Neural crest cell (in vitro differentiated cells): ENCODE measurements around the gene COL15A1. TPM values are rescaled to one million over a fixed set of nuclear protein-coding genes. Genes with fewer than 3 reads are reported as not detected.

Source experiments
- DNase-seq: peaks from one replicate; pipeline ENCODE4 v3.0.0; 2021; ENCODE audit warnings: low read depth, mixed read lengths, low spot score
- H3K27ac Mint-ChIP-seq: one replicate; pipeline ENCODE4 v1.8.0; 2021; ENCODE audit warnings: mild to moderate bottlenecking, mixed read lengths; ENCODE audit not compliant: unreplicated experiment
- H3K27me3 Mint-ChIP-seq: 2 replicates; pipeline ENCODE4 v1.8.0; 2021; ENCODE audit warnings: low read depth, mild to moderate bottlenecking, mixed read lengths
- H3K36me3 Mint-ChIP-seq: 2 replicates; pipeline ENCODE4 v1.8.0; 2021; ENCODE audit warnings: low read depth, mild to moderate bottlenecking, mixed read lengths
- H3K4me1 Mint-ChIP-seq: 2 replicates; pipeline ENCODE4 v1.8.0; 2021; ENCODE audit warnings: mixed read lengths
- H3K4me3 Mint-ChIP-seq: one replicate; pipeline ENCODE4 v1.8.0; 2021; ENCODE audit warnings: mild to moderate bottlenecking, mixed read lengths
- H3K9me3 Mint-ChIP-seq: 2 replicates; pipeline ENCODE4 v1.8.0; 2021; ENCODE audit warnings: mixed read lengths
- CTCF ChIP-seq: fragments of 200-600 bp; sonication (generic); conservative IDR thresholded peaks from 2 replicates; pipeline ENCODE4 v1.5.0; 2021; ENCODE audit warnings: antibody characterized with exemption, mild to moderate bottlenecking
- total RNA-seq: library from RNA; stranded (reverse); gene quantifications from 2 replicates; pipeline ENCODE4 v1.2.1, GENCODE V29; 2021

COL15A1 gene
- total RNA-seq, 1 donor from 2014 or later: 0.33 TPM

GRCh38 chr9:99002706-99003105, 59.0 kb downstream of the COL15A1 start:
- Mint-ChIP-seq H3K4me1 (peaks cover 17% of the 10 kb centered on the region), H3K4me3 (no peak overlapping the region), H3K36me3 (no peaks in the 10 kb centered on the region), H3K27ac (no peak overlapping the region), H3K9me3 (no peaks in the 10 kb centered on the region), H3K27me3 (peaks cover 4% of the 10 kb centered on the region)
- DNase-seq: no peak
- no peak for TF ChIP-seq CTCF

GRCh38 chr9:99003308-99003707, 59.6 kb downstream of the COL15A1 start:
- Mint-ChIP-seq H3K36me3 (no peaks in the 10 kb centered on the region), H3K4me3 (no peak overlapping the region), H3K27me3 (peaks cover 4% of the 10 kb centered on the region), H3K27ac (no peak overlapping the region), H3K9me3 (no peaks in the 10 kb centered on the region), H3K4me1 (peaks cover 13% of the 10 kb centered on the region)
- no peak for DNase-seq
- TF ChIP-seq CTCF: no peak

GRCh38 chr9:99004115-99004514, 60.4 kb downstream of the COL15A1 start:
- H3K4me1 Mint-ChIP-seq: peaks cover 5% of the 10 kb centered on the region
- TF ChIP-seq CTCF: no peak
- H3K27me3 Mint-ChIP-seq: peaks cover 3% of the 10 kb centered on the region
- H3K4me3 Mint-ChIP-seq: no peak overlapping the region
- DNase-seq: no peak
- H3K9me3 Mint-ChIP-seq: peaks cover 2% of the 10 kb centered on the region
- H3K36me3 Mint-ChIP-seq: peaks cover 2% of the 10 kb centered on the region
- H3K27ac Mint-ChIP-seq: no peak overlapping the region

GRCh38 chr9:99004717-99005460, 61.2 kb downstream of the COL15A1 start:
- no peak for TF ChIP-seq CTCF
- Mint-ChIP-seq H3K27me3 (peaks cover 3% of the 10 kb centered on the region), H3K4me1 (peaks cover 5% of the 10 kb centered on the region), H3K9me3 (peaks cover 3% of the 10 kb centered on the region), H3K27ac (no peak overlapping the region), H3K36me3 (peaks cover 2% of the 10 kb centered on the region), H3K4me3 (no peak overlapping the region)
- no peak for DNase-seq

GRCh38 chr9:99005651-99006050, 61.9 kb downstream of the COL15A1 start:
- Mint-ChIP-seq H3K9me3 (peaks cover 4% of the 10 kb centered on the region), H3K4me1 (peaks cover 1% of the 10 kb centered on the region), H3K4me3 (no peak overlapping the region), H3K27me3 (peaks cover under 1% of the 10 kb centered on the region), H3K27ac (no peak overlapping the region), H3K36me3 (peaks cover 2% of the 10 kb centered on the region)
- TF ChIP-seq CTCF: no peak
- DNase-seq: no peak
